ENCODE data around the gene CCL27. TPM values are rescaled to one million over a fixed set of nuclear protein-coding genes. Genes with fewer than 3 reads are reported as not detected.

Gene CCL27
- total and polyA plus RNA-seq, 2 of the 8 experiments (the other 6 are each of a cell fraction or from before 2014, with no cell fraction given) = 0.42 TPM; not detected in 1

DNA sequence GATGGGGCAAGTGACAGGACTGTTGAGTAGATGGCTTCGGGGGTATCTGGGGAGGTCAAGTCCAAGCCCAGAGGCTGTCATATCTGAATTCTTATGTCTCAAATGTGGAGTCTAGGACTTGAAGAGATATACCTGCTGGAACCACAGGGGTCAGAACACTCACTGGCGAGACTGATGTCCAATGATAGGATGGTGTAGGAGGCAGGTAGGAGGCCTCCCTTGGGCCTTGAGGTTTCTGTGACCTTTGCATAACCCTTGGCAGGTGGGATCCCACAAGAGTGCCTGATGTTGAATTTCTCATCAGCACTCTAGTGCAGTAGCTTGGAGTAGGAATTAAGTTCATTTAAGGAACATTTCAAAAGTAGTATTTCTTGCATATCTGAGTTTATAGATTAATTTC, 44.7 kb upstream of the CCL27 start:
- Histone ChIP-seq H4K20me1 (replicated peaks in 1 of 2; ENCODE audit: control insufficient read depth in 1 of 2, insufficient read depth in 2 of 2, low read length in 2 of 2) (no peaks in the 10 kb centered on the region), H3K79me1 (ENCODE audit: low read depth, low read length) (no peaks in the 10 kb centered on the region), H3K18ac (ENCODE audit: extremely low read depth, low read length) (no peak overlapping the region), H4K8ac (ENCODE audit: extremely low read depth, insufficient read depth, low read length) (no peak overlapping the region), H3K4me3 (ENCODE audit: extremely low read depth in 1 of 4, insufficient read depth in 2 of 4, low read depth in 3 of 4, low read length in 4 of 4) (no peak overlapping the region), H3K4me1 (replicated peaks in 1 of 4; ENCODE audit: control insufficient read depth in 3 of 4, insufficient read depth in 4 of 4, low read length in 3 of 4) (no peaks in the 10 kb centered on the region), H2BK15ac (ENCODE audit: low read length) (no peak overlapping the region), H2BK5ac (ENCODE audit: low read depth, low read length) (no peak overlapping the region), H3K23me2 (ENCODE audit: low read depth, low read length) (no peaks in the 10 kb centered on the region), H3K27me3 (replicated peaks in 1 of 4; ENCODE audit: control insufficient read depth in 3 of 4, extremely low read depth in 1 of 4, insufficient read depth in 3 of 4, low read length in 3 of 4) (no peaks in the 10 kb centered on the region; a peak in 1 of 7 replicates), H3K23ac (ENCODE audit: insufficient read length) (no peak overlapping the region), H3K36me3 (ENCODE audit: control insufficient read depth in 2 of 4, insufficient read depth in 4 of 4, low read length in 3 of 4) (no peaks in the 10 kb centered on the region), H4K91ac (replicated peaks; ENCODE audit: insufficient read length, low read length) (no peak overlapping the region), H2BK120ac (replicated peaks; ENCODE audit: low read depth, low read length) (no peak overlapping the region), H3K4ac (replicated peaks; ENCODE audit: insufficient read length, low read depth, low read length) (no peak overlapping the region), H2BK12ac (ENCODE audit: low read depth, low read length) (no peak overlapping the region), H2BK20ac (ENCODE audit: low read length) (no peak overlapping the region), H2AK5ac (ENCODE audit: low read depth, low read length) (no peak overlapping the region), H3K27ac (ENCODE audit: low read depth, low read length) (no peak overlapping the region), H3K9ac (replicated peaks in 1 of 4; ENCODE audit: extremely low read depth in 1 of 4, low read depth in 3 of 4, low read length in 3 of 4) (no peak overlapping the region), H3K14ac (ENCODE audit: insufficient read length) (no peak overlapping the region), H3K79me2 (ENCODE audit: control insufficient read depth in 1 of 2, insufficient read depth in 2 of 2, low read length in 2 of 2) (no peaks in the 10 kb centered on the region), H2AFZ (ENCODE audit: low read length) (no peak overlapping the region), H3K4me2 (ENCODE audit: insufficient read depth in 1 of 2, low read depth in 2 of 2, low read length in 2 of 2) (no peak overlapping the region), H3K9me3 (ENCODE audit: insufficient read depth in 2 of 2, low read depth in 1 of 2, low read length in 1 of 2) (no peaks in the 10 kb centered on the region), H4K5ac (ENCODE audit: insufficient read length, low read depth, low read length) (no peak overlapping the region), H3K56ac (replicated peaks; ENCODE audit: insufficient read length, low read depth, low read length) (no peak overlapping the region)
- DNase-seq (ENCODE audit: low read depth in 1 of 2, low spot score in 2 of 2) (no peak), FAIRE-seq (no peak)
- TF ChIP-seq PHF8 (conservative IDR thresholded peaks at IDR 0.05; ENCODE audit: low read depth, low read length) (no peak), GABPA (IDR thresholded peaks at IDR 0.05; ENCODE audit: borderline replicate concordance, insufficient read depth, low read length) (no peak)
- POLR2A ChIA-PET (ENCODE audit: partially characterized antibody) = no interaction called here
- WGBS, 2 experiments (ENCODE audit: extremely low coverage in 1 of 2, insufficient coverage in 1 of 2, insufficient read length in 1 of 2, insufficient replicate concordance in 2 of 2, low coverage in 1 of 2, low lambda C conversion rate in 2 of 2, missing lambda C conversion rate in 1 of 2) = 82% methylated on average over 2 of the region's 2 CpGs; no CpG with 5 or more reads in 1 of the 2 experiments
- CTCF ChIA-PET (ENCODE audit: partially characterized antibody) = interaction anchor here (1.1 kb wide), 1 partner anchor 32 kb away, joined by 3 read pairs; no protein-coding TSS in a partner anchor

All from H1 (cell line).